Neural cell (in vitro differentiated cells): ENCODE data around the gene SFMBT1. TPM values are rescaled to one million over a fixed set of nuclear protein-coding genes. Genes with fewer than 3 reads are reported as not detected.

Experiments used
- H2AFZ ChIP-seq: fragments of 200-600, 300-800 bp; sonication (generic), shearing (Covaris generic); 2 replicates; pipeline ENCODE4 v1.6.0; 2014; ENCODE audit warnings: low read depth, mild to moderate bottlenecking, antibody characterized with exemption, low read length, moderate library complexity
- H3F3A ChIP-seq: fragments of 200-600 bp; shearing (Covaris generic); 2 replicates; pipeline ENCODE4 v1.6.1; 2016; ENCODE audit warnings: mild to moderate bottlenecking, moderate library complexity, mixed read lengths, antibody characterized with exemption, low read length; ENCODE audit not compliant: insufficient read depth, poor library complexity, severe bottlenecking
- H3K27ac ChIP-seq: fragments of 200-600, 300-800 bp; sonication (generic), shearing (Covaris generic); 2 replicates; pipeline ENCODE4 v1.5.1; 2014; ENCODE audit warnings: mild to moderate bottlenecking, low read length, moderate library complexity
- H3K27me3 ChIP-seq: fragments of 300-800, 200-600 bp; sonication (generic), shearing (Covaris generic); 2 replicates; pipeline ENCODE4 v1.6.0; 2014; ENCODE audit warnings: mild to moderate bottlenecking, low read depth, low read length, moderate library complexity; ENCODE audit not compliant: insufficient read depth
- H3K36me3 ChIP-seq: fragments of 300-800, 200-600 bp; sonication (generic), shearing (Covaris generic); 2 replicates; pipeline ENCODE4 v1.5.1; 2014; ENCODE audit warnings: mild to moderate bottlenecking, antibody characterized with exemption, low read length, moderate library complexity; ENCODE audit not compliant: insufficient read depth
- H3K4me2 ChIP-seq: fragments of 300-800, 200-600 bp; sonication (generic), shearing (Covaris generic); 2 replicates; pipeline ENCODE4 v1.6.0; 2014; ENCODE audit warnings: mild to moderate bottlenecking, low read length
- H3K4me3 ChIP-seq: fragments of 300-800, 200-600 bp; sonication (generic), shearing (Covaris generic); 2 replicates; pipeline ENCODE4 v1.5.1; 2014; ENCODE audit warnings: mild to moderate bottlenecking, low read length, moderate library complexity
- H3K79me2 ChIP-seq: fragments of 200-600 bp; shearing (Covaris generic); replicated peaks from 2 replicates; pipeline ENCODE4 v1.6.0; 2014; ENCODE audit warnings: mild to moderate bottlenecking, low read length, moderate library complexity; ENCODE audit not compliant: insufficient read depth
- H3K9ac ChIP-seq: fragments of 300-800, 200-600 bp; sonication (generic), shearing (Covaris generic); 2 replicates; pipeline ENCODE4 v1.6.1; 2016; ENCODE audit warnings: mild to moderate bottlenecking, low read length, mixed read lengths
- H3K9me2 ChIP-seq: fragments of 200-600 bp; shearing (Covaris generic); 2 replicates; pipeline ENCODE4 v1.6.1; 2016; ENCODE audit warnings: mild to moderate bottlenecking, low read length, mixed read lengths; ENCODE audit not compliant: insufficient read depth
- H3K9me3 ChIP-seq: fragments of 200-600, 300-800 bp; sonication (generic), shearing (Covaris generic); 2 replicates; pipeline ENCODE4 v1.6.1; 2016; ENCODE audit warnings: mild to moderate bottlenecking, mixed run types, low read length, moderate library complexity, mixed read lengths
- H4K20me1 ChIP-seq: fragments of 200-600 bp; shearing (Covaris generic); 2 replicates; pipeline ENCODE4 v1.6.1; 2016; ENCODE audit warnings: mild to moderate bottlenecking, mixed run types; ENCODE audit not compliant: insufficient read depth
- CTCF ChIP-seq: fragments of 450-650 bp; IDR thresholded peaks from 2 replicates; pipeline ENCODE4 v1.5.1; 2014; ENCODE audit warnings: antibody characterized with exemption, mild to moderate bottlenecking, moderate library complexity; ENCODE audit not compliant: poor library complexity, severe bottlenecking
- EP300 ChIP-seq: fragments of 450-650 bp; conservative IDR thresholded peaks from 2 replicates; pipeline ENCODE4 v1.6.1; 2014; ENCODE audit warnings: antibody characterized with exemption, mild to moderate bottlenecking, moderate library complexity; ENCODE audit not compliant: poor library complexity, severe bottlenecking
- EZH2 ChIP-seq: fragments of 200-600, 300-800 bp; shearing (Covaris generic), sonication (generic); IDR thresholded peaks from 2 replicates; pipeline ENCODE4 v1.6.1; 2014; ENCODE audit warnings: antibody characterized with exemption, low read length, borderline replicate concordance, mild to moderate bottlenecking; ENCODE audit not compliant: insufficient read depth, poor library complexity, severe bottlenecking
- RAD21 ChIP-seq: fragments of 450-650 bp; conservative IDR thresholded peaks from 2 replicates; pipeline ENCODE4 v1.6.1; 2014; ENCODE audit warnings: antibody characterized with exemption, mild to moderate bottlenecking, moderate library complexity
- REST ChIP-seq: IDR thresholded peaks from 2 replicates; pipeline ENCODE4 v1.6.1; 2012; ENCODE audit warnings: borderline replicate concordance
- polyA plus RNA-seq: library from polyadenylated mRNA; depleted of rRNA; stranded (reverse); fragments of >200 nt; gene quantifications from 2 replicates; pipeline ENCODE4 v1.2.3, GENCODE V29; 2014

SFMBT1 gene
- polyA plus RNA-seq, 1 donor from 2014 or later = 17.3 TPM

GRCh38 chr3:53005338-53005737 lies 40.5 kb downstream of the SFMBT1 start:
- no peak for TF ChIP-seq CTCF
- no peak for TF ChIP-seq EP300
- no peak for TF ChIP-seq EZH2
- Histone ChIP-seq H4K20me1 (no peaks in the 10 kb centered on the region), H3K27me3 (no peaks in the 10 kb centered on the region), H2AFZ (no peak overlapping the region), H3F3A (no peaks in the 10 kb centered on the region), H3K4me3 (no peak overlapping the region), H3K4me2 (no peak overlapping the region), H3K36me3 (no peaks in the 10 kb centered on the region), H3K9me3 (no peaks in the 10 kb centered on the region), H3K79me2 (no peaks in the 10 kb centered on the region), H3K9me2 (no peaks in the 10 kb centered on the region), H3K9ac (no peak overlapping the region), H3K27ac (no peak overlapping the region)

- Histone ChIP-seq H3K4me2 (no peak overlapping the region), H3K36me3 (no peaks in the 10 kb centered on the region), H3K27me3 (no peaks in the 10 kb centered on the region), H3K9me3 (no peaks in the 10 kb centered on the region), H3F3A (no peaks in the 10 kb centered on the region), H3K9me2 (no peaks in the 10 kb centered on the region), H3K9ac (no peak overlapping the region), H3K79me2 (no peaks in the 10 kb centered on the region), H4K20me1 (no peaks in the 10 kb centered on the region), H3K4me3 (no peak overlapping the region), H3K27ac (no peak overlapping the region), H2AFZ (no peak overlapping the region)
- no peak for TF ChIP-seq EP300
- TF ChIP-seq RAD21 = no peak
- no peak for TF ChIP-seq CTCF
Observed at GRCh38 chr3:53003320-53003719, 42.6 kb downstream of the SFMBT1 start.

- Histone ChIP-seq H3K27ac (no peak overlapping the region), H2AFZ (no peak overlapping the region), H3K27me3 (no peaks in the 10 kb centered on the region), H3K9me2 (no peaks in the 10 kb centered on the region), H3K4me3 (no peak overlapping the region), H3K36me3 (no peaks in the 10 kb centered on the region), H3F3A (no peaks in the 10 kb centered on the region), H3K9ac (no peak overlapping the region), H3K9me3 (no peaks in the 10 kb centered on the region), H4K20me1 (no peaks in the 10 kb centered on the region), H3K79me2 (no peaks in the 10 kb centered on the region), H3K4me2 (no peak overlapping the region)
- no peak for TF ChIP-seq CTCF
- no peak for TF ChIP-seq REST
Observed at GRCh38 chr3:52998771-52999513, 46.9 kb downstream of the SFMBT1 start.
